OCI-LY3 (cell line): ENCODE data around the gene IL2RA.

ENCODE experiments used
- H2AFZ ChIP-seq: fragments of 200-600, 300-600 bp; shearing (Covaris generic); 2 replicates; pipeline ENCODE4 v1.6.0; 2014; ENCODE audit warnings: antibody characterized with exemption, low read depth, low read length
- H3K27ac ChIP-seq: fragments of 200-600, 300-600 bp; sonication (generic); 2 replicates; pipeline ENCODE4 v1.5.1; 2014; ENCODE audit warnings: mild to moderate bottlenecking, low read length, moderate library complexity, mixed read lengths
- H3K27me3 ChIP-seq: fragments of 200-600, 300-600 bp; sonication (generic); 2 replicates; pipeline ENCODE4 v1.6.1; 2014; ENCODE audit warnings: low read depth, low read length, mixed read lengths
- H3K36me3 ChIP-seq: fragments of 200-600, 300-600 bp; sonication (generic); replicated peaks from 2 replicates; pipeline ENCODE3; 2014; ENCODE audit warnings: low read depth, low read length, mixed read lengths
- H3K4me1 ChIP-seq: fragments of 300-600, 200-600 bp; sonication (generic); 2 replicates; pipeline ENCODE4 v1.6.1; 2014; ENCODE audit warnings: low read length, mixed read lengths
- H3K4me2 ChIP-seq: fragments of 200-600, 300-600 bp; sonication (generic); 2 replicates; pipeline ENCODE4 v1.6.1; 2014; ENCODE audit warnings: low read length, mixed read lengths
- H3K4me3 ChIP-seq: fragments of 300-600, 200-600 bp; sonication (generic); 2 replicates; pipeline ENCODE4 v1.5.1; 2014; ENCODE audit warnings: antibody characterized with exemption, mild to moderate bottlenecking, low read length, moderate library complexity
- H3K79me2 ChIP-seq: fragments of 300-600, 200-600 bp; shearing (Covaris generic); 2 replicates; pipeline ENCODE4 v1.6.1; 2014; ENCODE audit warnings: mild to moderate bottlenecking, low read length, mixed read lengths
- H3K9ac ChIP-seq: fragments of 300-600, 200-600 bp; shearing (Covaris generic); 2 replicates; pipeline ENCODE4 v1.6.0; 2014; ENCODE audit warnings: mild to moderate bottlenecking, low read length, moderate library complexity
- H3K9me3 ChIP-seq: fragments of 200-600, 300-600 bp; shearing (Covaris generic); 2 replicates; pipeline ENCODE4 v1.6.1; 2014; ENCODE audit warnings: low read length, mixed read lengths; ENCODE audit not compliant: insufficient read depth
- H4K20me1 ChIP-seq: fragments of 200-600, 300-600 bp; sonication (generic); 2 replicates; pipeline ENCODE4 v1.6.1; 2016; ENCODE audit warnings: low read length, mixed read lengths; ENCODE audit not compliant: insufficient read depth
- CTCF ChIP-seq: fragments of 200-600, 300-600 bp; sonication (generic); IDR thresholded peaks from 2 replicates; pipeline ENCODE4 v1.5.1; 2014; ENCODE audit warnings: antibody characterized with exemption, low read length, low read depth
- EZH2phosphoT487 ChIP-seq: fragments of 200-600 bp; shearing (Covaris generic); IDR thresholded peaks from 2 replicates; pipeline ENCODE4 v1.6.1; 2018; ENCODE audit warnings: antibody characterized with exemption, mixed run types, low read depth

IL2RA gene

GRCh38 chr10:6048281-6049030 is 13.7 kb downstream of the IL2RA start:
- Histone ChIP-seq H4K20me1 (no peaks in the 10 kb centered on the region), H3K27me3 (no peaks in the 10 kb centered on the region), H2AFZ (no peak overlapping the region), H3K27ac (no peak overlapping the region), H3K36me3 (peaks cover 4% of the 10 kb centered on the region), H3K4me1 (peaks cover 83% of the 10 kb centered on the region), H3K9me3 (no peaks in the 10 kb centered on the region), H3K4me2 (no peak overlapping the region), H3K4me3 (no peak overlapping the region), H3K9ac (no peak overlapping the region), H3K79me2 (peaks cover 9% of the 10 kb centered on the region; the same call in 1 of the 2 replicates)
- TF ChIP-seq CTCF = no peak
- TF ChIP-seq EZH2phosphoT487 = no peak

DNA sequence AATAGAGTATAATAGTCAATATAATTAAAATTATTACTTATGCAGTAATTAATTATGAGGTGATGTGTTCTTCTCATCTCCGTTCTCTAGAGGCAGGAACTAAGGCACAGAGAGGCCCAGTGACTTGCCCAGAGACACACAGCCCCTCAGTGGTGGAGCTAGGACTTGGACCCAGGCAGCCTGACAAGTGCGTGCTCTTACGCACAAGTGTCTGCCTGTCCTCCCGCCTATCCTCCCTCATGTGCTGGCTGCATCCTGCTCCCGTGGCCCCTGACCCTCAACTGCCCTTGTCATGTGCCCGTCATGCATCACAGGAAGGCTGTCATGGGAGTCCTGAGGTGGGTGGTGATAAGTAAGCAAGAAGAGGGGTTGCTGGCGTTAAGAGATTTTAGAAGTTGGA is 14.3 kb downstream of the IL2RA start:
- H3K4me3 ChIP-seq = no peak overlapping the region
- TF ChIP-seq CTCF (no peak), EZH2phosphoT487 (no peak)
- H3K27ac ChIP-seq = no peak overlapping the region
- no peak overlapping the region for H3K4me2 ChIP-seq
- peaks cover 77% of the 10 kb centered on the region for H3K4me1 ChIP-seq
- no peaks in the 10 kb centered on the region for H3K27me3 ChIP-seq
- H3K9me3 ChIP-seq = no peaks in the 10 kb centered on the region
- H3K36me3 ChIP-seq = peaks cover 4% of the 10 kb centered on the region
- H3K9ac ChIP-seq = no peak overlapping the region
- no peak overlapping the region for H2AFZ ChIP-seq
- no peaks in the 10 kb centered on the region for H4K20me1 ChIP-seq
- peaks cover 9% of the 10 kb centered on the region; the same call in 1 of the 2 replicates for H3K79me2 ChIP-seq

GRCh38 chr10:6046773-6047611 is 15.2 kb downstream of the IL2RA start:
- H4K20me1 ChIP-seq = no peaks in the 10 kb centered on the region
- H3K36me3 ChIP-seq = peaks cover 4% of the 10 kb centered on the region
- no peaks in the 10 kb centered on the region for H3K27me3 ChIP-seq
- H3K9me3 ChIP-seq = no peaks in the 10 kb centered on the region
- peaks cover 68% of the 10 kb centered on the region for H3K4me1 ChIP-seq
- H2AFZ ChIP-seq = no peak overlapping the region
- H3K4me3 ChIP-seq = no peak overlapping the region
- peak overlapping the region; percentile 82; the same call in 1 of the 2 replicates for H3K27ac ChIP-seq
- H3K4me2 ChIP-seq = peak overlapping the region; percentile 69; the same call in 1 of the 2 replicates
- no peak for TF ChIP-seq EZH2phosphoT487
- no peak for TF ChIP-seq CTCF
- H3K79me2 ChIP-seq = peaks cover 9% of the 10 kb centered on the region; the same call in 1 of the 2 replicates
- H3K9ac ChIP-seq = no peak overlapping the region
